GM12878 (cell line): ENCODE data around the gene CLEC18B. TPM values are rescaled to one million over a fixed set of nuclear protein-coding genes. Genes with fewer than 3 reads are reported as not detected.

Source experiments
- ATAC-seq: fragments of 200-7000 bp; cut with Tn5 transposase; 3 replicates; pipeline ENCODE4 v1.9.1; 2020; ENCODE audit warnings: mild to moderate bottlenecking, moderate library complexity
- BruUV-seq: library from RNA; stranded (reverse); fragments of 400-500 nt; replicated peaks from 2 replicates; lab custom pipeline; 2021; lab: Mats Ljungman, UMichigan
- CTCF ChIA-PET: fragments of 300-600 bp; sonication (Branson Sonifier 250); formaldehyde crosslinking; extraction: SDS; loops from one replicate; lab custom pipeline; 2021; ENCODE audit warnings: inconsistent platforms; lab: Yijun Ruan, JAX
- POLR2A ChIA-PET: fragments of 350-600 bp; formaldehyde crosslinking; extraction: SDS; loops from one replicate; lab custom pipeline; 2021; ENCODE audit warnings: inconsistent platforms; lab: Charles Lee
- RAD21 ChIA-PET: fragments of 300-600 bp; sonication (Branson Sonifier 250); formaldehyde crosslinking; loops from one replicate; lab custom pipeline; 2023; ENCODE audit warnings: antibody characterized with exemption; ENCODE audit not compliant: unreplicated experiment; lab: Charles Lee
- SMC1A ChIA-PET: fragments of 300-600 bp; sonication (Branson Sonifier 250); formaldehyde crosslinking; loops from one replicate; lab custom pipeline; 2023; ENCODE audit not compliant: unreplicated experiment, uncharacterized antibody; lab: Charles Lee
- DNase-seq: peaks from one replicate; pipeline ENCODE4 v3.0.0-alpha.2; 2011; ENCODE audit warnings: low read depth, low spot score
- FAIRE-seq: peaks from 3 replicates; lab custom pipeline; 2011; peaks lifted over from hg19 to GRCh38; lab: Jason Lieb, UNC
- H2AFZ ChIP-seq: 2 replicates; pipeline ENCODE4 v1.6.0; 2011; ENCODE audit warnings: low read depth, low read length, control low read depth; ENCODE audit not compliant: control insufficient read depth
- H3K27ac ChIP-seq: 2 replicates; pipeline ENCODE4 v1.5.1; 2011; ENCODE audit warnings: control low read depth; ENCODE audit not compliant: control insufficient read depth, insufficient read depth
- H3K27me3 ChIP-seq, 2 experiments: replicated peaks in 1 of 2; 2 replicates each; pipeline versions ENCODE4 v1.6.0 to v1.6.1; 2011; ENCODE audit warnings: low read length in 1 of 2; ENCODE audit not compliant: control insufficient read depth in 2 of 2, insufficient read depth in 2 of 2
- H3K36me3 ChIP-seq, 2 experiments: 2 replicates each; pipeline ENCODE4 v1.5.1; 2011; ENCODE audit warnings: low read length in 1 of 2; ENCODE audit not compliant: control insufficient read depth in 2 of 2, insufficient read depth in 2 of 2
- H3K4me1 ChIP-seq: 2 replicates; pipeline ENCODE4 v1.6.1; 2011; ENCODE audit warnings: mild to moderate bottlenecking, low read length, moderate library complexity, mixed read lengths; ENCODE audit not compliant: control insufficient read depth, insufficient read depth
- H3K4me2 ChIP-seq: 2 replicates; pipeline ENCODE4 v1.6.0; 2011; ENCODE audit warnings: control low read depth; ENCODE audit not compliant: control insufficient read depth, insufficient read depth
- H3K4me3 ChIP-seq: fragments of 200-600 bp; sonication (generic); 2 replicates; pipeline ENCODE4 v1.5.1; 2016
- H3K79me2 ChIP-seq: 2 replicates; pipeline ENCODE4 v1.6.0; 2011; ENCODE audit warnings: low read length; ENCODE audit not compliant: control insufficient read depth, insufficient read depth
- H3K9ac ChIP-seq: 2 replicates; pipeline ENCODE4 v1.8.0; 2011; ENCODE audit warnings: low read length, control low read depth, mixed read lengths; ENCODE audit not compliant: control insufficient read depth, insufficient read depth
- H3K9me3 ChIP-seq: replicated peaks from 3 replicates; pipeline ENCODE4 v1.5.1; 2011; ENCODE audit warnings: mild to moderate bottlenecking, low read length; ENCODE audit not compliant: control insufficient read depth, insufficient read depth
- H4K20me1 ChIP-seq: 2 replicates; pipeline ENCODE4 v1.6.0; 2011; ENCODE audit not compliant: control insufficient read depth, insufficient read depth
- BCL11A ChIP-seq: IDR thresholded peaks from 2 replicates; pipeline ENCODE4 v1.6.1; 2011; ENCODE audit warnings: low read depth, low read length
- CEBPB ChIP-seq, 2 experiments: fragments of 150-350 bp in 1 of 2; IDR thresholded peaks; 2 replicates each; pipeline ENCODE4 v1.6.1; 2012 to 2014; ENCODE audit warnings: low read depth in 2 of 2, low read length in 2 of 2, borderline replicate concordance in 1 of 2, inconsistent platforms in 1 of 2
- IKZF1 ChIP-seq: fragments of 450-650 bp; conservative IDR thresholded peaks from 2 replicates; pipeline ENCODE4 v1.6.1; 2017; ENCODE audit warnings: antibody characterized with exemption, mild to moderate bottlenecking
- LARP7 ChIP-seq: fragments of 450-650 bp; IDR thresholded peaks from 2 replicates; pipeline ENCODE4 v1.6.1; 2017; ENCODE audit warnings: mild to moderate bottlenecking
- NFXL1 ChIP-seq: fragments of 450-650 bp; IDR thresholded peaks from 2 replicates; pipeline ENCODE4 v1.6.1; 2017; ENCODE audit warnings: antibody characterized with exemption, mild to moderate bottlenecking, borderline replicate concordance
- NFYA ChIP-seq: IDR thresholded peaks from 2 replicates; pipeline ENCODE4 v1.6.1; 2011; ENCODE audit warnings: low read depth, mild to moderate bottlenecking, low read length, improper control_type of control experiment, borderline replicate concordance
- PAX8 ChIP-seq: fragments of 450-650 bp; IDR thresholded peaks from 2 replicates; pipeline ENCODE4 v1.6.1; 2017; ENCODE audit warnings: mild to moderate bottlenecking, moderate library complexity
- SIN3A ChIP-seq: IDR thresholded peaks from 2 replicates; pipeline ENCODE4 v1.6.1; 2012; ENCODE audit warnings: low read depth, low read length, improper control_type of control experiment
- SMARCA5 ChIP-seq: fragments of 450-650 bp; IDR thresholded peaks from 2 replicates; pipeline ENCODE4 v1.6.1; 2017; ENCODE audit warnings: mild to moderate bottlenecking
- ZNF592 ChIP-seq: fragments of 450-650 bp; IDR thresholded peaks from 2 replicates; pipeline ENCODE4 v1.6.1; 2017; ENCODE audit warnings: mild to moderate bottlenecking, moderate library complexity
- ZNF622 ChIP-seq: fragments of 450-650 bp; IDR thresholded peaks from 2 replicates; pipeline ENCODE4 v1.6.1; 2017; ENCODE audit warnings: mild to moderate bottlenecking, inconsistent platforms
- WGBS: methylation state at CpG from one replicate; pipeline ENCODE4 v1.1.6; 2016; ENCODE audit warnings: low lambda C conversion rate; ENCODE audit not compliant: insufficient replicate concordance, insufficient coverage; ENCODE audit errors: missing lambda C conversion rate; 5-methylcytosine and 5-hydroxymethylcytosine counted together
- in situ Hi-C: fragments of 300-500 bp; cut with MboI; formaldehyde crosslinking; loops from 9 replicates; pipeline ENCODE4 v1.14.3; 2018; ENCODE audit warnings: mixed read lengths
- intact Hi-C: fragments of 100-400 bp; cut with micrococcal nuclease; formaldehyde crosslinking; loops from one replicate; pipeline ENCODE4 v1.14.2; 2022; ENCODE audit not compliant: unreplicated experiment
- polyA plus RNA-seq, 11 experiments: library from polyadenylated mRNA; depleted of rRNA in 4 of 11; unstranded in 6 of 11; stranded (reverse) in 5 of 11; fragments of >200 nt; fragmentation: Nextera tagmentation in 4 of 11; fragmentation: Illumina TruSeq in 1 of 11; extraction: Ambion mirVana in 4 of 11; extraction: Trizol in 1 of 11; gene quantifications; 1 replicate in 1 of 11; 2 replicates in 10 of 11; pipeline versions ENCODE4 v1.2.1 to v1.2.3, GENCODE V29; 2011 to 2016; ENCODE audit warnings: inconsistent platforms in 2 of 11, missing spikeins in 2 of 11, low read depth in 1 of 11
- total RNA-seq, 4 experiments: library from RNA; depleted of rRNA in 3 of 4; stranded (reverse); fragments of >200 nt in 3 of 4; fragmentation: Illumina TruSeq in 1 of 4; extraction: Trizol in 1 of 4; gene quantifications; 2 replicates each; pipeline versions ENCODE4 v1.2.1 to v1.2.3, GENCODE V29; 2013 to 2021

Gene CLEC18B
- total and polyA plus RNA-seq, 10 of the 15 experiments (the other 5 are each of a cell fraction or from before 2014, with no cell fraction given): 0.03 to 0.32 (median 0.18) TPM; not detected in 6

GRCh38 chr16:74449470-74449869, 28.2 kb upstream of the CLEC18B start:
- ATAC-seq (no peak), FAIRE-seq (no peak), DNase-seq (no peak)
- H3K79me2 ChIP-seq: no peaks in the 10 kb centered on the region
- intact Hi-C loops: no loop called here
- in situ Hi-C loops: no loop called here
- no peak overlapping the region for H2AFZ ChIP-seq
- H3K4me1 ChIP-seq: peaks cover 17% of the 10 kb centered on the region
- no peaks in the 10 kb centered on the region for H3K27me3 ChIP-seq
- H3K9ac ChIP-seq: no peak overlapping the region
- peaks cover 0 to 18% of the 10 kb centered on the region in 2 experiments; a peak in 3 of 4 replicates for H3K36me3 ChIP-seq
- BruUV-seq: no TSS peak
- ChIA-PET SMC1A (no interaction called here), POLR2A (no interaction called here), RAD21 (no interaction called here), CTCF (no interaction called here)
- no peak overlapping the region for H3K27ac ChIP-seq
- no peak overlapping the region for H3K4me3 ChIP-seq
- no peaks in the 10 kb centered on the region for H3K9me3 ChIP-seq
- H4K20me1 ChIP-seq: peaks cover 10% of the 10 kb centered on the region
- no peak overlapping the region for H3K4me2 ChIP-seq
- 98% methylated on average over 5 of the region's 5 CpGs for WGBS
- no peak for TF ChIP-seq SMARCA5

DNA sequence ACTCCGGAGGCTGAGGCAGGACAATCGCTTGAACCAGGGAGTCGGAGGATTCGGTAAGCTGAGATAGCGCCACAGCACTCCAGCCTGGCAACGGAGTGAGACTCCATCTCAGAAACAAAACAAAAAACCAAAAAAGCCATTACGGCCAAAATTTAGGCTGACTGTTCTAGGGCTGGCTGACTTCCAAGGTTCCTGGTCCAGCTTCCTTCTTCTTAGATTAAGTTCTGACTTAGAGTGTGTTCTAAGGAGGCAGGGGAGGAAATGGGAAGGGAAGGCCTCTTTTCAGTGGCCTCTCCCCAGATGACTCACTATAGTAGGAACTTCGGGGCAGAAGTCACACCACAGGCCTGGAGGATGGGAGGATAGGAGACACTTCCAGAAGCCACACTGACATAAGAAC, 27.7 kb upstream of the CLEC18B start:
- Histone ChIP-seq H3K9me3 (no peaks in the 10 kb centered on the region), H3K27me3 (no peaks in the 10 kb centered on the region), H3K4me2 (no peak overlapping the region), H4K20me1 (peaks cover 10% of the 10 kb centered on the region), H2AFZ (no peak overlapping the region), H3K4me1 (peaks cover 17% of the 10 kb centered on the region), H3K4me3 (no peak overlapping the region), H3K79me2 (no peaks in the 10 kb centered on the region), H3K9ac (no peak overlapping the region), H3K36me3 (peaks cover 0 to 18% of the 10 kb centered on the region in 2 experiments; a peak in 3 of 4 replicates), H3K27ac (no peak overlapping the region)
- FAIRE-seq: no peak
- SMC1A ChIA-PET: no interaction called here
- in situ Hi-C loops (no loop called here), intact Hi-C loops (no loop called here)
- CTCF ChIA-PET: no interaction called here
- no peak for DNase-seq
- RAD21 ChIA-PET: no interaction called here
- ATAC-seq: no peak
- POLR2A ChIA-PET: no interaction called here
- TF ChIP-seq ZNF622 (no peak), BCL11A (no peak), CEBPB (IDR thresholded peaks at IDR 0.05; ENCODE audit: borderline replicate concordance in 1 of 2, low read depth in 2 of 2, low read length in 2 of 2) (no peak), SIN3A (no peak), NFYA (no peak), IKZF1 (no peak), NFXL1 (no peak), PAX8 (no peak), LARP7 (no peak), ZNF592 (no peak)
- WGBS: 87% methylated on average over 8 of the region's 8 CpGs
- BruUV-seq: no TSS peak
